GM23338 (cell line): Measurements from ENCODE around the gene VSX1. TPM values are rescaled to one million over a fixed set of nuclear protein-coding genes. Genes with fewer than 3 reads are reported as not detected.

Experiments
- ATAC-seq: fragments of 200-7000 bp; cut with Tn5 transposase; 3 replicates; pipeline ENCODE4 v1.9.1; 2020
- DNase-seq: peaks from one replicate; pipeline ENCODE4 v3.0.0-alpha.2; 2015; ENCODE audit warnings: low spot score
- H2AFZ ChIP-seq: fragments of 200-600 bp; sonication (generic); 2 replicates; pipeline ENCODE4 v1.8.0; 2016; ENCODE audit warnings: antibody characterized with exemption, mild to moderate bottlenecking, moderate library complexity
- H3F3A ChIP-seq: fragments of 200-600 bp; sonication (generic); replicated peaks from 2 replicates; pipeline ENCODE4 v1.8.0; 2017; ENCODE audit warnings: antibody characterized with exemption, mixed run types, low read depth
- H3K27ac ChIP-seq: fragments of 200-600 bp; sonication (generic); 2 replicates; pipeline ENCODE4 v1.6.1; 2016; ENCODE audit warnings: low read depth
- H3K27me3 ChIP-seq: fragments of 200-600 bp; sonication (generic); 2 replicates; pipeline ENCODE4 v1.8.0; 2016; ENCODE audit warnings: mild to moderate bottlenecking, mixed run types, moderate library complexity; ENCODE audit not compliant: insufficient read depth
- H3K36me3 ChIP-seq: fragments of 200-600 bp; sonication (generic); 2 replicates; pipeline ENCODE4 v1.8.0; 2016; ENCODE audit warnings: mild to moderate bottlenecking; ENCODE audit not compliant: insufficient read depth
- H3K4me1 ChIP-seq: fragments of 200-600 bp; sonication (generic); 2 replicates; pipeline ENCODE4 v1.8.0; 2016; ENCODE audit warnings: mild to moderate bottlenecking, moderate library complexity; ENCODE audit not compliant: insufficient read depth
- H3K4me2 ChIP-seq: fragments of 200-600 bp; sonication (generic); 2 replicates; pipeline ENCODE4 v1.7.1; 2017; ENCODE audit warnings: mixed run types
- H3K4me3 ChIP-seq: fragments of 200-600 bp; sonication (generic); 2 replicates; pipeline ENCODE4 v1.6.1; 2016; ENCODE audit warnings: mixed run types
- H3K79me2 ChIP-seq: fragments of 200-600 bp; sonication (generic); replicated peaks from 2 replicates; pipeline ENCODE4 v1.8.0; 2017; ENCODE audit warnings: mild to moderate bottlenecking; ENCODE audit not compliant: insufficient read depth
- H3K9me2 ChIP-seq: fragments of 200-600 bp; sonication (generic); 2 replicates; pipeline ENCODE4 v1.8.0; 2017; ENCODE audit not compliant: insufficient read depth
- H4K20me1 ChIP-seq: fragments of 200-600 bp; sonication (generic); replicated peaks from 2 replicates; pipeline ENCODE4 v1.8.0; 2017; ENCODE audit warnings: mild to moderate bottlenecking; ENCODE audit not compliant: insufficient read depth
- H3K27ac Mint-ChIP-seq: 2 replicates; pipeline ENCODE4 v1.8.0; 2020; ENCODE audit warnings: inconsistent platforms, mild to moderate bottlenecking, moderate library complexity, mixed read lengths
- H3K27me3 Mint-ChIP-seq: 3 replicates; pipeline ENCODE4 v1.8.0; 2022; ENCODE audit warnings: low read depth, mild to moderate bottlenecking, moderate library complexity, mixed read lengths, inconsistent platforms; ENCODE audit not compliant: insufficient read depth, poor library complexity
- H3K36me3 Mint-ChIP-seq: 3 replicates; pipeline ENCODE4 v1.8.0; 2021; ENCODE audit warnings: low read depth, mild to moderate bottlenecking, inconsistent platforms, moderate library complexity, mixed read lengths
- H3K4me1 Mint-ChIP-seq: 3 replicates; pipeline ENCODE4 v1.8.0; 2020; ENCODE audit warnings: mild to moderate bottlenecking, inconsistent platforms, mixed read lengths
- H3K4me3 Mint-ChIP-seq: 3 replicates; pipeline ENCODE4 v1.8.0; 2021; ENCODE audit warnings: moderate library complexity, mild to moderate bottlenecking, inconsistent platforms, mixed read lengths
- H3K9me3 Mint-ChIP-seq: 3 replicates; pipeline ENCODE4 v1.8.0; 2020; ENCODE audit warnings: moderate library complexity, mild to moderate bottlenecking, inconsistent platforms, mixed read lengths
- CREB1 ChIP-seq: fragments of 250-450 bp; sonication (Bioruptor Pico); IDR thresholded peaks from 2 replicates; pipeline ENCODE4 v1.5.0; 2020; ENCODE audit warnings: low read depth, mild to moderate bottlenecking, moderate library complexity
- CTCF ChIP-seq, 2 experiments: fragments of 200-600 bp in 1 of 2; sonication (generic) in 1 of 2; conservative IDR thresholded peaks; 2 replicates each; pipeline versions ENCODE4 v1.5.1 to v1.6.1; 2016 to 2017; ENCODE audit warnings: antibody characterized with exemption in 2 of 2, low read depth in 2 of 2, mild to moderate bottlenecking in 2 of 2, moderate library complexity in 1 of 2
- ETS1 ChIP-seq: IDR thresholded peaks from 2 replicates; pipeline ENCODE4 v1.6.1; 2016; ENCODE audit warnings: antibody characterized with exemption
- EZH2 ChIP-seq: fragments of 200-600 bp; sonication (generic); IDR thresholded peaks from one replicate; pipeline ENCODE4 v1.8.0; 2017; ENCODE audit warnings: antibody characterized with exemption, mild to moderate bottlenecking, low read depth; ENCODE audit not compliant: unreplicated experiment
- EZH2phosphoT487 ChIP-seq: fragments of 200-600 bp; sonication (generic); IDR thresholded peaks from one replicate; pipeline ENCODE4 v1.8.1; 2018; ENCODE audit warnings: antibody characterized with exemption; ENCODE audit not compliant: unreplicated experiment
- JUNB ChIP-seq: IDR thresholded peaks from one replicate; pipeline ENCODE4 v1.6.1; 2016; ENCODE audit warnings: antibody characterized with exemption; ENCODE audit not compliant: unreplicated experiment
- NANOG ChIP-seq: IDR thresholded peaks from 2 replicates; pipeline ENCODE4 v1.6.1; 2016; ENCODE audit warnings: antibody characterized with exemption, borderline replicate concordance
- POLR2AphosphoS5 ChIP-seq: IDR thresholded peaks from 2 replicates; pipeline ENCODE4 v1.6.1; 2016; ENCODE audit warnings: antibody characterized with exemption, low read depth
- STAT1 ChIP-seq: IDR thresholded peaks from one replicate; pipeline ENCODE4 v1.6.1; 2016; ENCODE audit warnings: antibody characterized with exemption; ENCODE audit not compliant: unreplicated experiment
- ZNF114 ChIP-seq: fragments of 250-450 bp; sonication (Bioruptor Pico); IDR thresholded peaks from 2 replicates; pipeline ENCODE4 v1.5.0; 2020; ENCODE audit warnings: mild to moderate bottlenecking, moderate library complexity
- ZNF331 ChIP-seq: fragments of 250-450 bp; sonication (Bioruptor Pico); IDR thresholded peaks from 2 replicates; pipeline ENCODE4 v1.5.0; 2020; ENCODE audit warnings: low read depth, mild to moderate bottlenecking, moderate library complexity
- ZNF462 ChIP-seq: fragments of 250-450 bp; sonication (Bioruptor Pico); IDR thresholded peaks from 2 replicates; pipeline ENCODE4 v1.5.0; 2020; ENCODE audit warnings: mild to moderate bottlenecking, moderate library complexity
- polyA plus RNA-seq: library from polyadenylated mRNA; unstranded; fragments of >200 nt; fragmentation: Nextera tagmentation; extraction: Ambion mirVana; gene quantifications from 2 replicates; pipeline ENCODE4 v1.2.1, GENCODE V29; 2016
- total RNA-seq: library from RNA; depleted of rRNA; stranded (reverse); fragments of >200 nt; shearing (Covaris generic); gene quantifications from 2 replicates; pipeline ENCODE4 v1.2.3, GENCODE V29; 2014
- TF ChIP-seq, protein P1 (sequence below): IDR thresholded peaks from one replicate; pipeline ENCODE4 v1.6.1; 2018; ENCODE audit warnings: antibody characterized with exemption; ENCODE audit not compliant: unreplicated experiment

Gene VSX1
- total and polyA plus RNA-seq, 2 experiments from 2014 or later, result 0.73 TPM; not detected in 1

DNA sequence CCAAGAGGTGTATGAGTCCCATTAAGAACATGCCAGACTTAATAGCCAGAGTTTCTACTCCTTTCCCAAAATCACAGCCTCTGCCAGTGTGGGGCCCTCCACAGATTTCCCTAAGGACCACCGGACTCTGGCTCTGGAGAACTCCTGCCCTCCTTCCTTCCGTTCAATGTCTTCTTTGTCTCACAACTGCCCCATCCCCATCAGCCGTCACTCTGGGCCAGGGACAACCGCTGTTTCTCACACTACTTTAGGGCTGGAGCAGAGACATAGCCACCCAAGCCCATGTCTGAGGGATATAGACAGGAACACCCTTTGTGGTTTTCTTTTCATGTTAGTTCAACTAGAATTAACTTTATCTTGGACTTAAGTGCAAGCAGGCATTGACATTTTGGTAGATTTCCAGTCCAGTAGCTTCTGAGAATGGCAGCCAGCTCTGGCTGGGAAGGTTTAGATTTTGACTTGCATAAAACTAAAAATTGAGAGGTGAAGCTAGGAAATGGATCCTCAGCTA is 17.3 kb downstream of the VSX1 start:
- Mint-ChIP-seq H3K9me3 (no peaks in the 10 kb centered on the region), H3K4me3 (no peak overlapping the region), H3K36me3 (no peaks in the 10 kb centered on the region), H3K4me1 (peaks cover 2% of the 10 kb centered on the region; the same call in 2 of the 3 replicates), H3K27ac (no peak overlapping the region), H3K27me3 (peaks cover 27% of the 10 kb centered on the region)
- ATAC-seq, result no peak
- Histone ChIP-seq H3K9me2 (no peaks in the 10 kb centered on the region), H3K27ac (no peak overlapping the region), H3K27me3 (peaks cover 26% of the 10 kb centered on the region), H3K4me1 (no peaks in the 10 kb centered on the region), H3K4me2 (no peak overlapping the region), H3K79me2 (no peaks in the 10 kb centered on the region), H3K36me3 (no peaks in the 10 kb centered on the region), H3K4me3 (no peak overlapping the region), H2AFZ (no peak overlapping the region), H3F3A (peaks cover 2% of the 10 kb centered on the region; the same call in 1 of the 2 replicates), H4K20me1 (no peaks in the 10 kb centered on the region; the same call in 1 of the 2 replicates)
- TF ChIP-seq CTCF (conservative IDR thresholded peaks at IDR 0.05; ENCODE audit: low read depth in 2 of 2) (no peak), ZNF114 (CRISPR knock-in tag) (no peak), STAT1 (no peak), JUNB (no peak), EZH2 (no peak), CREB1 (CRISPR knock-in tag) (no peak), POLR2AphosphoS5 (no peak), EZH2phosphoT487 (no peak), ETS1 (no peak), NANOG (no peak), ZNF462 (no peak), ZNF331 (CRISPR knock-in tag) (no peak)
- TF ChIP-seq, protein P1, sequence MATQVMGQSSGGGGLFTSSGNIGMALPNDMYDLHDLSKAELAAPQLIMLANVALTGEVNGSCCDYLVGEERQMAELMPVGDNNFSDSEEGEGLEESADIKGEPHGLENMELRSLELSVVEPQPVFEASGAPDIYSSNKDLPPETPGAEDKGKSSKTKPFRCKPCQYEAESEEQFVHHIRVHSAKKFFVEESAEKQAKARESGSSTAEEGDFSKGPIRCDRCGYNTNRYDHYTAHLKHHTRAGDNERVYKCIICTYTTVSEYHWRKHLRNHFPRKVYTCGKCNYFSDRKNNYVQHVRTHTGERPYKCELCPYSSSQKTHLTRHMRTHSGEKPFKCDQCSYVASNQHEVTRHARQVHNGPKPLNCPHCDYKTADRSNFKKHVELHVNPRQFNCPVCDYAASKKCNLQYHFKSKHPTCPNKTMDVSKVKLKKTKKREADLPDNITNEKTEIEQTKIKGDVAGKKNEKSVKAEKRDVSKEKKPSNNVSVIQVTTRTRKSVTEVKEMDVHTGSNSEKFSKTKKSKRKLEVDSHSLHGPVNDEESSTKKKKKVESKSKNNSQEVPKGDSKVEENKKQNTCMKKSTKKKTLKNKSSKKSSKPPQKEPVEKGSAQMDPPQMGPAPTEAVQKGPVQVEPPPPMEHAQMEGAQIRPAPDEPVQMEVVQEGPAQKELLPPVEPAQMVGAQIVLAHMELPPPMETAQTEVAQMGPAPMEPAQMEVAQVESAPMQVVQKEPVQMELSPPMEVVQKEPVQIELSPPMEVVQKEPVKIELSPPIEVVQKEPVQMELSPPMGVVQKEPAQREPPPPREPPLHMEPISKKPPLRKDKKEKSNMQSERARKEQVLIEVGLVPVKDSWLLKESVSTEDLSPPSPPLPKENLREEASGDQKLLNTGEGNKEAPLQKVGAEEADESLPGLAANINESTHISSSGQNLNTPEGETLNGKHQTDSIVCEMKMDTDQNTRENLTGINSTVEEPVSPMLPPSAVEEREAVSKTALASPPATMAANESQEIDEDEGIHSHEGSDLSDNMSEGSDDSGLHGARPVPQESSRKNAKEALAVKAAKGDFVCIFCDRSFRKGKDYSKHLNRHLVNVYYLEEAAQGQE, result no peak
- DNase-seq, result no peak
